ENCODE measurements around the gene STK32B. TPM values are rescaled to one million over a fixed set of nuclear protein-coding genes. Genes with fewer than 3 reads are reported as not detected.
"Not testable (repeated sequence)": the region's sequence is repeated elsewhere in the genome, so short reads cannot be mapped to it uniquely, and the experiment has no call there.

Gene STK32B
- total and polyA plus RNA-seq, 3 donors from 2014 or later, result 17.5 to 29.7 (median 22.6) TPM

GRCh38 chr4:5052726-5053425 is 1.6 kb downstream of the STK32B start:
- Histone ChIP-seq H3K27me3 (no peaks in the 10 kb centered on the region), H3K4me3 (no peak overlapping the region)
- intact Hi-C loops (cut with DNase I; ENCODE audit: low total_unique reads), result no loop called here

DNA sequence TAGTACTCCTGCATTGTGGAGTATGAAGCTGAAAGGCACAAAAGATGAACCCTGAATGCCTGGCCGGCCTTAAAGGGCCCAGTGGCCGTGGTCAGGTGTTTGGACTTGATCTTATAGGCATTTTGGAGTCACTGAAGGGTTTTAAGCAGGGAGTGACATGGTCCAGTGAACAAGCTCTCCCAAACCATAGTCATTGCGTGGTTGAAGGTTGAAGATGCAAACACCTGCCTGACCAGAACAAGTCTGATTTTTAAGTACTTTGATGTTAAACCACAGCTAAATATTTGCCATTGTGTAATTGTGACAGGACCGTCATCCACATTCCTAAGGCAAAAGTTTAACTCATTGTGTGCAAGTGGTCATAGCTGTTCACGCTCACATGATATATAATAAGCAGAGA is 3.3 kb downstream of the STK32B start:
- H3K27ac ChIP-seq, result no peak overlapping the region
- H3K9me3 ChIP-seq, result no peaks in the 10 kb centered on the region
- no peak overlapping the region for H3K4me3 ChIP-seq
- 81% methylated on average over 5 of the region's 5 CpGs for WGBS, 2 donors
- no peak for DNase-seq
- no peaks in the 10 kb centered on the region for H3K27me3 ChIP-seq
- H3K36me3 ChIP-seq (ENCODE audit: low read depth, missing control alignments), result no peaks in the 10 kb centered on the region
- peaks cover 6% of the 10 kb centered on the region for H3K4me1 ChIP-seq
- intact Hi-C loops (cut with DNase I; ENCODE audit: low total_unique reads), result no loop called here
- no peak for TF ChIP-seq POLR2A (IDR thresholded peaks at IDR 0.05)
- TF ChIP-seq, protein P1, sequence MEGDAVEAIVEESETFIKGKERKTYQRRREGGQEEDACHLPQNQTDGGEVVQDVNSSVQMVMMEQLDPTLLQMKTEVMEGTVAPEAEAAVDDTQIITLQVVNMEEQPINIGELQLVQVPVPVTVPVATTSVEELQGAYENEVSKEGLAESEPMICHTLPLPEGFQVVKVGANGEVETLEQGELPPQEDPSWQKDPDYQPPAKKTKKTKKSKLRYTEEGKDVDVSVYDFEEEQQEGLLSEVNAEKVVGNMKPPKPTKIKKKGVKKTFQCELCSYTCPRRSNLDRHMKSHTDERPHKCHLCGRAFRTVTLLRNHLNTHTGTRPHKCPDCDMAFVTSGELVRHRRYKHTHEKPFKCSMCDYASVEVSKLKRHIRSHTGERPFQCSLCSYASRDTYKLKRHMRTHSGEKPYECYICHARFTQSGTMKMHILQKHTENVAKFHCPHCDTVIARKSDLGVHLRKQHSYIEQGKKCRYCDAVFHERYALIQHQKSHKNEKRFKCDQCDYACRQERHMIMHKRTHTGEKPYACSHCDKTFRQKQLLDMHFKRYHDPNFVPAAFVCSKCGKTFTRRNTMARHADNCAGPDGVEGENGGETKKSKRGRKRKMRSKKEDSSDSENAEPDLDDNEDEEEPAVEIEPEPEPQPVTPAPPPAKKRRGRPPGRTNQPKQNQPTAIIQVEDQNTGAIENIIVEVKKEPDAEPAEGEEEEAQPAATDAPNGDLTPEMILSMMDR (IDR thresholded peaks at IDR 0.05), result no peak

More at GRCh38 chr4:5052726-5053425, 1.6 kb downstream of the STK32B start:
- H3K9me3 ChIP-seq, result no peaks in the 10 kb centered on the region
- H3K4me1 ChIP-seq, result peaks cover 6% of the 10 kb centered on the region
- TF ChIP-seq POLR2A (IDR thresholded peaks at IDR 0.05), result no peak
- TF ChIP-seq, protein P1 (IDR thresholded peaks at IDR 0.05), result no peak
- no peak for DNase-seq
- no peaks in the 10 kb centered on the region for H3K36me3 ChIP-seq (ENCODE audit: low read depth, missing control alignments)
- 54 to 65% methylated on average over 5 to 6 of the region's 6 CpGs for WGBS, 2 donors
- no peak overlapping the region for H3K27ac ChIP-seq

GRCh38 chr4:5055411-5055810 is 4.1 kb downstream of the STK32B start:
- no peak for DNase-seq
- intact Hi-C loops (cut with DNase I; ENCODE audit: low total_unique reads), result no loop called here

DNA sequence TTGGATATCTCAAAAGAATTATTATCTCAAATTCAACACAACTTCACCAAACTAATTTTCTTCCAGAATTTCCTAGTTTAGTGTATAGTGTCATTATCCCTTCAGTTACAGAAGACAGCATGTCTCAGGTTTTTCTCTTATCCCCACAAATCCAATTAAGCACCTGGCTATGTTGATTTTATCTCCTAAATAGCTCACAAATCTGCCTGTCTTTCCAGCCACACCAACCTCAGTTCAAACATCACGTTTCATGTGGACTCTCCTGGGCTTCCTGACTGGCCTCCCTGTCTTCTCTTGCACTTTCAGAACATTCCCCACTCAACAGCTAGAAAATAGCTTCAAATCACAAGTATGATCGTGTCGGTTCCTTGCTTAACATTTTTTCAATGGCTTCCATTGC is 14.8 kb downstream of the STK32B start:
- WGBS, 2 donors, result 74 to 80% methylated on average over 3 of the region's 3 CpGs
- Histone ChIP-seq H3K4me1 (no peaks in the 10 kb centered on the region), H3K4me3 (no peak overlapping the region), H3K9me3 (no peaks in the 10 kb centered on the region), H3K27me3 (no peaks in the 10 kb centered on the region), H3K36me3 (ENCODE audit: low read depth, missing control alignments) (no peaks in the 10 kb centered on the region), H3K27ac (no peak overlapping the region)
- TF ChIP-seq, protein P1 (IDR thresholded peaks at IDR 0.05), result no peak
- TF ChIP-seq POLR2A (IDR thresholded peaks at IDR 0.05), result no peak
- intact Hi-C loops (cut with DNase I; ENCODE audit: low total_unique reads), result no loop called here
- no peak for DNase-seq

More at GRCh38 chr4:5055411-5055810, 4.1 kb downstream of the STK32B start:
- Histone ChIP-seq H3K9me3 (no peaks in the 10 kb centered on the region), H3K4me1 (peaks cover 6% of the 10 kb centered on the region), H3K27me3 (no peaks in the 10 kb centered on the region), H3K4me3 (no peak overlapping the region), H3K27ac (no peak overlapping the region), H3K36me3 (ENCODE audit: low read depth, missing control alignments) (no peaks in the 10 kb centered on the region)
- 72 to 88% methylated on average over 5 of the region's 5 CpGs for WGBS, 2 donors
- TF ChIP-seq, protein P1 (IDR thresholded peaks at IDR 0.05), result no peak
- TF ChIP-seq POLR2A (IDR thresholded peaks at IDR 0.05), result no peak

- DNase-seq; intact Hi-C loops (cut with DNase I; ENCODE audit: low total_unique reads): not testable (repeated sequence)
Measured at GRCh38 chr4:5066968-5067367, 15.7 kb downstream of the STK32B start.

More at GRCh38 chr4:5066968-5067367, 15.7 kb downstream of the STK32B start:
- not testable (repeated sequence) for H3K27ac ChIP-seq; H3K4me3 ChIP-seq; H3K36me3 ChIP-seq (ENCODE audit: low read depth, missing control alignments); H3K27me3 ChIP-seq; H3K4me1 ChIP-seq; H3K9me3 ChIP-seq
- WGBS, 2 donors, result 82 to 86% methylated on average over 3 of the region's 3 CpGs
